CD4-positive, alpha-beta T cell treated with Interleukin-6 at 100 ng/mL for 8 hours (primary cell): ENCODE data around the gene UBAC2.
"Not testable (repeated sequence)": the region's sequence is repeated elsewhere in the genome, so short reads cannot be mapped to it uniquely, and the experiment has no call there.

ENCODE experiments used
- DNase-seq: peaks from one replicate; pipeline ENCODE4 v3.0.0-alpha.2; 2020; ENCODE audit warnings: mixed read lengths, low spot score

The UBAC2 gene

DNA sequence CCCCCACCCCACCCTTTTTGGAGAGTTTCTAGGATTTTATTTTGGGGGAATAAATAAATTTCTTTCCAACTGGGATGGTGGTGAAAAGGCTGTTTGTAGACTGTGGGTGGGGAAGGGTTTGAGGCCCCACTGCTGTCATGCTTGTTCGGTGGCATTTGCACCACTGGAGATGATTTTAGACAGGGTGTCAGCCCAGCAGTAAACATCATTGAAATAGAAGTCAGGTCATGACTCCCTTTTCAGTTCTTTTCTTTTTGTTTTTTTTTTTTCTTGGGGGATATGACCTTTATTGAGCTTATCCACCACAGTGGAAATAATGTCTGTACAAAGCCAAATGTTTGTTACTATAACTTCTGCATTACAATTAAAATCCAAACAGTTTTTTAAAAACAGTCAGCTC is 14.1 kb downstream of the UBAC2 start:
- DNase-seq: no peak

DNA sequence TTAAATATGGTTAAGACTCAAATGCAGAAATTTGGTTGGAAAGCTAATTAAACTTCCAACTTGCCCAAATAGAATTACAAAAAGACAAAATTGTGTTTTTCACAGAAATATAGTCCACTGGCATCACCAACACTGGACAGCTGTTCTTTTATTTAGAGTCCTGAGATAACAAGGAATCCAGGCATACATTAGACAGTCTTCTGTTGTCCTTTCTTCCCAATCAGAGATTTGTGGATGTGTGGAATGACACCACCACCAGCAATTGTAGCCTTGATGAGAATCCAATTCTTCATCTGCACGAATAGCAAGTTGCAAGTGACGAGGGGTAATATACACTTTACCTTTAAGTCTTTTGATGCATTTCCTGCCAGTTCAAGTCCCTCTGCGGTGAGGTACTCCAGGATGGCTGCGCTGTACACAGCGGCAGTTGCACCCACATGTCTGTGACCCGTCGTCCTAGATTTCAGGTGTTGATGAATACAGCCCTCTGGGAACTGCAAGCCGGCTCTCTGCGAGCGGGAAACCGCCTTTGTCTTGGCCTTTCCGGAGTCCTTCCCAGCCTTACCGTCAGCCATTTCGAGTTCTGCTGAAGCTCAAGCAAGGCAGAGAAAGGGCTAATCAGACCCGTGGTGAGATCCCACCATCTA is 14.7 kb downstream of the UBAC2 start:
- peak; percentile 76 for DNase-seq

DNA sequence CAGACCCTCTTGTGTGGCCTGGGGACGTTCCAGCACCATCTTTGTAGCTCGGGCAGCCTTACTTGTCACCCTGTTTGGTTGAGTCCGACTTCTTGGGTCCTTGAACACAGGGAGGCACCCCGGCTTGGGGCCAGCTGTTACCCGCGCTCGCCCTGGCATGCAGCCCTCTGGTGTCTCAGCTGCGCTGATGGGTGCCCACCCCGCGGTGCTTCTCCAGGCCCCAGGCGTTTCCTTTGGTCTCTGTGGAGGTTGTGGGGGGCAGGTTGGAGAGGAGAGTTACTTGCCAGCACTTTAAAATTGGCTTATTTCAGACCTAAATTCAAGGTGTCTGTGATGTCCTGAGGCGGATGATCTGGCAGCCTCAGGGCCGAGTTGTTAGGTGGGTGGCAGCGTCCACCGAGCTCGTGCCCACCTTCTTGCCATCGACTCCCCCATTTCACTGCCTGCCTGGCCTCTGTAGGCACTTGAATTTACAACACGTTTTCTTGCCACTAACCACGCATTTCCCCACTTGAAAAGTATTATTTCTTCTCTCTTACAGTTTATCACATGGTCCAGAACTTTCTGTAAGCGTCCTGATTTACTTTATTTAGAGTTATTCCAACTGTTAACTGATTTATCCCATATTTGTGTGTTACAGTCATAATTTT is 16.9 kb downstream of the UBAC2 start:
- no peak for DNase-seq

DNA sequence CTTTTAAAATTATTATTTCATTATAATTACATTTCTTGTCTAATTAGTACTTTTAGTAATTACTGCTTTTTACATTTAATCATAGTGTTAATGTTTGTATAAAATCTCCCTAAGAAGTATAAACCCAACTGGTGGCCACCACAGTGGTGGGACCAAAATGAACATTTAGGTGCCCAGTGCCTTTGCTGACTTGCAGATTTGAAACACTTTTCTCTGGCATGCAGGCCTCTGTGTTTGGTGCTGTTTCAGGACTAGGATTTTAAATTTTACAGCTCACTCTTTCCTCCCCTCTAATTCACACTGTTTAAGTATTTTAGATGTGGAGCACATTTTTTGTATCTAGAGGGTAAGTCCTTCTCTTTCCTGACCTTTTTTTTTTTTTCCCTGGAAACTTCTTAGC is 17.5 kb downstream of the UBAC2 start:
- DNase-seq: no peak

DNA sequence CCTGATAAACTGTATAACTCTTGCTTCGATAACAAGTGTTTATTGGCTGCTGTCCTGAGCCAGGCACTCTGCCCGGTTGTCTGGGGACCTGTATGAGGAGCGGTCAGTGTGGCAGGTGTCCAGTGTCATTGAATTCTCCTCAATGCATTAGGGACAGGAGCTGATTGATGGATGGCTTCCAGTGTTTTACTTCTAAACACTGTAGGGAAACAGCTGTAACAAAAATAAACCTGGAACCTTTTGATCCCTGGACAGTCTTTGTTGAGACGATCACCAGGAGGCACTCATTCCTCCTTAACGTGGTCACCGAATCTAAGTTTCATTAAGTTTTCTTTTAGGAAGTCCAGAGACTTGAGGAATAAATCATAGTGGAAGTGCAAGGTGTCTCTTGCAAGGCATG is 17.9 kb downstream of the UBAC2 start:
- DNase-seq: no peak

DNA sequence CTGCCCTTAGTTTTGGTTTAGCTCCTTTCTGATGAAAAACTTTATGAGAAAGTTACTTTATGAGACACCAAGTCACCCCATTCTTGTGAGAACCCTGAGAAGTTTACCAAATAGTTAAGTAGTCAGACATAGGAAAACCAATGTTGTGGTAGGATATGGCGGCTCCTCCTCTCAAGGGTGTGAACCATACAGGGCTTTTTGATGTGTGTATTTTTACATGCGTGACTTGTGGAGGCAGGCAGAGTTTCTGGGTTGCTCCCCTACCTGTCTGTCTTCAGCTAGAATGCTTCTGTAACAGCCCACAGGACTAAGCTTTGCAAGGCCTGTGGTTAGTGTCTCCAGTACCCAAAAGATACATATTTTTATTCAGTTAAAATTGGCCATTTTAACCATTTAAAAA is 18.3 kb downstream of the UBAC2 start:
- peak; percentile 85 for DNase-seq

DNA sequence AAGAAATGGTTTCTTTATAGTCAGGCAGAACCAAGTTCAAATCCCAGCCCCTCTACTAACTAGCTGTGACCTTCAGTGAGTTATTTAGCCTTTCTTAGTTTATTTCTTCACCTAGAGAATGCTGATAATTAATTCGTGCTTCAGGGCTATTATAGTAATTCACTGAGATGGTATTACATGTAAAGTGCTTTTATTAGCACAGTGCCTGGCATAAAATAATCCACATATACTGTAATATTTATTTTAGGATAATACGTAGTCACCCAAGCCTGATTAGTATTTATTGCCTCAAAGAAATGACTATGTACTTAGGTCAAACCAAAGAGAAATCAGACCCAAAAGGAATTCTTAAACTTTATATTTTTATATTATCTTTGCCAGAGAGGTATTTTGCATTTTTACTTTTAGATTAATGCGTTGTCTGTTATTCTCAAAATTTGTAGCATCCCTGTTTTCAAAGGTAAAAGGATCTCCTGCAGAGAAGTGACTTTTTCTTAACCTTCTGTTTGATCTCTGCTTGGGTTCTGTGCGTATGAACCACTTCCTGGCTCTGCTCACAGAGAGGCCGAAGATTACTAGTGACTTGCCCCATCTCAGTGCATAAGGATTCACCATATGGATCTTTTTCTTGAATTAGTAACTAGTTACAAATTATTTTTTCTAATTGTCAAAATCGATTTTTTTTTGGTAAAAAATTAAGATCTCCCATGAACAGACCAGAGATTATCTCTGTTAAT is 19.7 kb downstream of the UBAC2 start:
- peak; percentile 60 for DNase-seq

DNA sequence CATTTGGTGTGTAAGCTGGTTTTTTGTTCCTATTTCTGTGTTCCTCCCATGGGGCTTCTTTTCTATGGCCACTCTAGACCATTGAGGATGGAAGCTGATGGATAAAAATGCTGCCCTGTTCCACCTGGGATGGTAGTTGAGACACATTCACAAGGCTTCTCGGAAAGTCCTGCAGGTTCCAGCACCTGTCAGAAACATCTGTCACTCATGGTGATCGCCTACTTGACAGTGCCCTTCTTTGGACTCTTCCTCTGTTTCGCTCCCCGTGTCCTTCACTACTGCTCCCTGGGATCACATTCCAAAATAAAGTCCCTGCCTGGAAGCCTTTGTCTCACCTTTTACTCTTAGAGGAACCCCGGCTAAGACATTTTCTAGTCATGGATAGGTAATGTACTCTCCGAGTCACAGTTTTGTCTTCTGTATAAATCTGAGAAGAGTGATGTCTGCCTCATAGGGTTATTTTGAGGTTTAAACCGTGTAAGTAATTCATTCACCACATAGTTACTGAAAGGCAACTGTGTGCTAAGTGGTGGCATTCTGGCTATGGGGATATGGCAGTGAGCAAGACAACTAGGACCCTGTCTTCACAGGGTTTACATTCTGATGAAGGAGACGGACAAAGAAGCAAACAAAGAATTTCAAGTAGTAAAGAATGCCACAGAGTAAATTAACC is 21.0 kb downstream of the UBAC2 start:
- no peak for DNase-seq

DNA sequence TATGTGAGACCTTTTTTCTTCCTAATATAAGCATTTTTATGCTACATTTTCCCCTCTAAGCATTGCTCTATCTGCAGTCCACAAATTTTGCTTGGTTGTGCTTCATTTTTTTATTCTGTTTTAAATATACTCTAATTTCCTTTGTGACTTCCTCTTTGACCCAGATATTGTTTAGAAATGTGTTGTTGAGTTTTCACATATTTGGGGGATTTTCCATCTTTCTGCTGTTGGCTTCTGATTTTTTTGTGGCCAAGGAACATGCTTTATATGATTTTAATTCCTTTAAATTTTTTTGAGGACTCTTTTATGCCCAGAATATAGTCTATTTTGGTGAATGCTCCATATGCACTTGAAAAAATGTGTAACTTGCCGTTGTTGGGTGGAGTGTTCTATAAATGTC is 22.9 kb downstream of the UBAC2 start:
- DNase-seq: no peak

DNA sequence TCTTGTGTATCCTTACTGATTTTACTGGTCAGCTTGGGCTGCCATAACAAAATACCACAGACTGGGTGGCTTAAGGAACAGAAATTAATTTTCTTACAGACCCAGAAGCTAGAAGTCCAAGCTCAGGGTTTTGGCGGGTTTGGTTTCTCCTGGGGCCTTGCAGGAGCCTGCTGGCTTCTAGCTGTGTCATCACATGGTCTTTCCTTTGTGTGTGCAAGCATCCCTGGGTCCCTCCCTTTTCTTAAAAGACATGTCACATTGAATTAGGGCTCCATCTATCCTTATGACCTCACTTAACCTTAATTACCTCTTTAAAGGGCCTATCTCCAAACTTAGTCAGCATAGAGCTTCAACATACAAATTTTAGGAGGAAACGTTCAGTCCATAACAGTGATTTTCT is 23.4 kb downstream of the UBAC2 start:
- no peak for DNase-seq

DNA sequence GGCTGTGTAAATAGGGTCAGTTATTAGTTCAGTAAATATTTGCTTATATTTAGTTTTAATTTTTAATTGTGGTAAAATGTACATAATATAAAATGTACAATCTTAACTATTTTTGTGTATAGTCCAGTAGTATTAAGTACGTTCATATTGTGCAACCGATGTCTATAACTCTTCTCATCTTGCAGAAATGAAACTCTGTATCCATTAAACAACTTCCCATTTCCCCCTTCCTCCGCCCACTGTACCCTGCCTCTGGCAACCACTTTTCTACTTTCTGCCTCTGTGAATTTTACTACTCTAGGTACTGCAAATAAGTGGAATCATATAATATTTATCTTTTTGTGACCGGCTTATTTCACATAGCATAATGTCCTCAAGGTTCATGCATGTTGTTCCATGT is 24.4 kb downstream of the UBAC2 start:
- DNase-seq: no peak

DNA sequence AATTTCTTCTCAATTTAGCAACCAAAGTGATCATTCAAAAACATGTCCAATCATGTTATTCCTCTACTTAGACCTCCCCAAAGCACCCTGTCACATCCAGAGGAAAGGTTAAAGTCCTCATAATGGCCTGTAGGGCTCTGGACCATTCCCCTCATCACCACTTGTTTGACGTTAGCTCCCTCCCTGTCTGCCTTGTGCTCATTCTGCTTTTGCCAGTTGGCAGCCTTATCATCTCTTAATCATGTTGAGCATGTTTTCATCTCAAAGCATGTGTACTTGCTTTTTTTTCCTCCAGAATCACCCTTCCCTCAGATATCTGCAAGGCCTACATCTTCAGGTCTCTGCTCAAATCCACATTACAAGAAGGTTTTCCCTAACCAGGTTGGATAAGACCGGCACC is 25.9 kb downstream of the UBAC2 start:
- no peak for DNase-seq

DNA sequence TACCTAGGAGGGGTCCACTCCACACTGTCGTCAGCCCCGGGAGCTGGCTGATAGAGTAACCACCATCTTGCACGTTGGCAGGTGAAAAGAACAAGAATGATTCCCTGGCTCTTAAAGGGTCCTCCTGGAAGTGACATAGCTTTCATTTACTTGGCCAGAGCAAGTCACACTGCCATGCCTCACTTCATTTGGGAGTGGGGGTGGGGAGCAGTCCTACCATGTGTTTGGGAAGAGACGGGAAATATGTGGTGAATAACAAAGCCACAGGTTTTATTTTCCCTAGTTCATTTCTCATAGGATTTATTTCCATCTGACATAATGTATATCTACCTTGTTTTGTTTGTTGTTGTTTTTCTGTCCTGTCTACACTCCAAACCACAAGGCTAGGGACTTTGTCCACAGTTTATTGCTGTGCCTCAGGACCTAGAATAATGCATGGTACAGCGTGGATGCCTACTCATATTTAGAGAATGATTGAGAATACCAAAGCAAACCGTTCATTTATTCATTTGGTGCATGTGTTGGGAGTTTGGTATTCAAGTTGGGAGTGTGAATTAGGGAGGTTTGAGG is 26.8 kb downstream of the UBAC2 start:
- DNase-seq: no peak

DNA sequence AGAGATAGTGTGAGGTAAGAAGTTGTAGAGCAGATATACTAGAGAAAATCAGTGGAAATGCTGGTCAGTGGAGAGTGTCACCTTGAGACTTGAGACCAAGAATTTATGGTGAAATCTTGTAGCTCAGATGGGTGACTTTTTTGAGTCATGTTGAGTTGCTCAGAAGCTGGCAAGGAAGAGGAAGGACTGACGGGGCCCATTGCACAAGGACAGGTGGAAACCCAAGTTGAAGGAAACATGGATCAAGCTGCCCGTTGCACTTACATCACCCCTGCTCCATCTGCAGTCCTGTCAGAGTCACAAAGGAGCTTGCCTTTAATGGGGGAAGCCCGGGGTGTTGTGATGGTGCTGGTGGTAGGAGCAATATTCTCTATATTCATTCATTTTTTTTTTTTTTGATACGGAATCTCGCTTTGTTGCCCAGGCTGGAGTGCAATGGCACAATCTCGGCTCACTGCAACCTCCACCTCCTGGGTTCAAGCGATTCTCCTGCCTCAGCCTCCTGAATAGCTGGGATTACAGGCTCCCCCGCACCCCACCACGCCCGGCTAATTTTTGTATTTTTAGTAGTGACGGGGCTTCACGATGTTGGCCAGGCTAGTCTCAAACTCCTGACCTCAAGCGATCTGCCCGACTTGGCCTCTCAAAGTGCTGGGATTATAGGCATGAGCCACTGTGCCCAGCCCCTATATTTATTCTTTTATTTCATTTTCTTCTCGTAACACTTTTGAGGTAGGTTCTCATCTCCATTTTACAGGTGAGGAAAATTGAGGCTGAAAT is 27.4 kb downstream of the UBAC2 start:
- no peak for DNase-seq

DNA sequence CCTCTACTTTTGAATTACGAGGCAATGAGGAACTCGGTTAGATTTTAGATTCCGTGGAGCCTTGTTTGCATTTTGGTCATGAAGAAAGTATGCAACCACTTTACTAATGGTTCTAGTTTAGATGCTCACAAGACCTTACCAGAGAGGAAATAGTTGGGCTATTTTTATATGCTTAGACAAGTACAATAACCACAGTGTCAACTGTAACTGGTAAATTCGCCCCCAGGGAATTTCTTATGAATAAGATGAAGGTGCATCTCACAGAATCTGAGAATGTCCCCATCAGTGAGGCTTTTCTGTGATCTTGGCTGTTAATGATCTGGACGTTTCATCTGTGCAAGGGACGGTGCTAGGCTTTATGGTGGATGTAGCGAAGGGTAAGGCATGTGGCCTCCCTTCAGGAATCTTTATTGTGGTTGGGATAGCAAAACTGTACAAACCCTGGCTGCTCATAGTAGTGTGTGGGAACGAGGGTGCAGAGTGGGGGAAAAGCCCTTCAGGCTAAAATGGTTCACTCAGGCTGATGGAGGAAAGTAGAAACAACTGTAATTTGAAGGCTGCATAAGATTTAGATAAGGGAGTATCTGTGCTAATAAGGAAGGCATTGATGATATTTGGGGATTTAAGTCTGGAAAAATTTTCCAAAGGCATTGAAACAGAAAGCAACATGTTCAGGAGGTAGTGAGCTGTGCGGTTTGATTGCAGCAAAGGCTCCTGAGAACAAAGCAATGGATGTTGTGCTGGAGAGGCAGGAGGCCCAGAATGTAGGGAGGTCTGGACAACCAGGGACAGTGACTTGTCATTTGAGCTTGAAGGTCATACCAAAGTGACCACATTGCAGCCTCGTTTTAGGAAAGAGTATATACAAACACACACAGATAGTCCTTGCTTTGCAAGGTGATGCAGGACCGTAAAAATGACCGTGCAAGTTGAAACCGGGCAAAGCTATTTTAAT is 28.4 kb downstream of the UBAC2 start:
- no peak for DNase-seq

DNA sequence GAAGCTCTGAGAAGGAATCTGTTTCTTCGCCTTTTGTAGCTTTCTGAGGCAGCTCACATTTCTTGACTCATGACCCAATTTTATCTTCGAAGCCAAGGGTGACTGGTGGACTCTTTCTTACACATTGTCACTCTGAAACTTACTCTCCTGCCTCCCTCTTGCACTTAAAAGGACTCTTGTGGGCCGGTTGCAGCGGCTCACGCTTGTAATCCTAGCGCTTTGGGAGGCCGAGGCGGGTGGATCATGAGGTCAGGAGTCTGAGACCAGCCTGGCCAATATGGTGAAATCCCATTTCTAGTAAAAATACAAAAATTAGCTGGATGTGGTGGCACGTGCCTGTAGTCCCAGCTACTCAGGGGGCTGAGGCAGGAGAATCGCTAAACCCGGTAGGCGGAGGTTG is 29.9 kb downstream of the UBAC2 start:
- DNase-seq: not testable (repeated sequence)

DNA sequence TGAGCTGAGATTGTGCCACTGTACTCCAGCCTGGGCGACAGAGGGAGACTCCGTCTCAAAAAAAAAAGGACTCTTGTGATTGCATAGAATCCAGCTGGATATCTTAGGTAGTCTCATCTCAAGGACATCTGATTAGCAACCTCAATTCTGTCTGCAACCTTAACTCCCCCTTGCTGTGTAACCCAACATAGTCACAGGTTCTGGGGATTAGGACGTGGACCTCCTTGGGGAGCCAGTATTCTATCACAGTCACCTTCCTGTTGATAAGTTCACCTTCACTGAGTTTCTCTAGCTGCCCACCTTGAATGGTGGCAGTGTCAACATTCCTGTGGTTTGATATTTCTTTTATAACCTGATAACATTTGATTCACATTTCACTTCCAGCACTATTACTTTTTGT is 30.3 kb downstream of the UBAC2 start:
- no peak for DNase-seq

DNA sequence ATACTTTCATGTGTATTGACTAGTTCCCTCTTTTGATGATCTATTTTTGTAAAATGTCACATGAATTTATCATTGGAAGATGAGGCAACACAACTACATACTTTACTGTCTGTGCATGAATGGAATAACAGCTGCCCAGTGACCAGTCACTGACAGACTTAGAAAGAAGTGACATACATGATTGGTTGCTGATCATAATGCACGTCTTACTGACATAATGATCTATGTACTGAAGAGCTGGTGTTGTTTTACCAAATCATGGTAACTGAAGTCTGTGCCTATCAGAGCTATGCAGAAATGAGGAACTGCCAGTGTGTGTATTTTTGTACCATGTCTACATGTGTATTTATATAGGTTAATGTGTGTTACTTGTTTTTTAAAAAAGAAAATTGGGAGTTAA is 31.1 kb downstream of the UBAC2 start:
- no peak for DNase-seq

DNA sequence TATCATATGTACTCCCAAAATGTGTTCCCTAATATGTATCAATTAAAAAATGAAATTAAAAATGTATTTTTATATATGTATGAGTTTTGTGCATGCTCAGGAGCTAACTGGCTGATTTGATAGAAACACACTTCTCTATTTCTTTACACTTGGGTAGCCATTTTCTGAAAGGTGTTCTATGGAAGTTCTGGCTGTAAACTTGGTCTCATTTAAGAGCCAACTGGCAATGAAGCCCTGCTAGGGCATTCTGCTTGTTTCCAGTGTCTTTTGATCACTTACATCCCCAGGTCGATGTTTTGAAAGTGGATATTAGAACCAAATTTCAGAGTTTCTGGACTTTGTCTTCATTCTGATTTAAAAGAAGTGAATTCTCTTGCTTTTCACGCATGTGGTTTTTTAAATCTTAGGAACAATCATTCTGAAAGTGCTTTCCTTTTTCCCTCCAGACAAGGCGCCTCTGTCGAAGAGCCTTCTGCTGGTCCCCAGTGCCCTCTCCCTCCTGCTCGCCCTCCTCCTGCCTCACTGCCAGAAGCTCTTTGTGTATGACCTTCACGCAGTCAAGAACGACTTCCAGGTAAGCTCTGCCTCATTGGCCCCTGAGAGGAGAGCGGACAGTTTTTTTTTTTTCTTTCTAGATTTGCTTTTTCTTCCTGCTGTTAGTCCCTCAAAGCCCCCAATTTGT is 37.5 kb downstream of the UBAC2 start:
- DNase-seq: peak; percentile 35

DNA sequence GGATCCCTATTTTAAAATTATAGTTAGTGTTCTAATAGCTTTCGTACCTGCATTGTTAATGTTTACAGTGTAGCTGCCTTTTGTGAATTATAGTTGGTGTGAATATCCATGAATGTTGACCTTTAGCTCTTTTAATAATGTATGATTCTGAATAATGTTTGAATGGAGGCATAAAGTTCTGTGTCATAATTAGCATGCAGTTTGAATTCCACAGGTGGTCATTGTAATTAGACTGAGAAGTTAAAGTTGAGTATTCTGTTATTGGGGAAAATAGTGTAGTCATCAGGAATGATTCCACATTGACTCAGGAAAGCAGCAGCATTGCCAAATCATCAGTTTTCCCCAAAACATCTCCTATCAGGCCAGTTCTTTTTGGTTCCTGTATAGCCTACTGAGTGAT is 45.4 kb downstream of the UBAC2 start:
- DNase-seq: no peak
